ENCODE results near the gene IKZF1. TPM values are rescaled to one million over a fixed set of nuclear protein-coding genes. Genes with fewer than 3 reads are reported as not detected.

IKZF1 gene
- total RNA-seq, 1 experiment from 2014 or later, result 2.3 TPM

DNA sequence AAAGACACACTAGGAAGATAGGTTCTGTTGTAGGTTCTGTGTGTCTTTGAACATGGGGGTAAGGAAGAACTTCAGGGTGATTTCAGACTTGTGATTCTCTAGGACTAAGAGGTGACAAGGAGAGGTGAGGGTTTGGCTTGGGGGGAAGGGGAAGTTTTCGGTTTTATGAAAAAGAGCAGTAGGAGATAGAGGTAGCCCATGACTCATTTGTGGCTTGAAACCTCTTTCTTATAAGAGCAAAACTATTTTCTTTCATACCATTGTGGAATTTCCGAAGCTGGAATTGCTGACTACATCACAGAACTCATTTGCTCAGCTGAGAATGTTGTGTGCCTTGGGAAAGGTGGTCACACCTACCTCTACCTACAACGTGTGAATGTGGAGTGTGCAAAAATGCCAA is 39.6 kb upstream of the IKZF1 start (continued):
- TF ChIP-seq, protein P1, sequence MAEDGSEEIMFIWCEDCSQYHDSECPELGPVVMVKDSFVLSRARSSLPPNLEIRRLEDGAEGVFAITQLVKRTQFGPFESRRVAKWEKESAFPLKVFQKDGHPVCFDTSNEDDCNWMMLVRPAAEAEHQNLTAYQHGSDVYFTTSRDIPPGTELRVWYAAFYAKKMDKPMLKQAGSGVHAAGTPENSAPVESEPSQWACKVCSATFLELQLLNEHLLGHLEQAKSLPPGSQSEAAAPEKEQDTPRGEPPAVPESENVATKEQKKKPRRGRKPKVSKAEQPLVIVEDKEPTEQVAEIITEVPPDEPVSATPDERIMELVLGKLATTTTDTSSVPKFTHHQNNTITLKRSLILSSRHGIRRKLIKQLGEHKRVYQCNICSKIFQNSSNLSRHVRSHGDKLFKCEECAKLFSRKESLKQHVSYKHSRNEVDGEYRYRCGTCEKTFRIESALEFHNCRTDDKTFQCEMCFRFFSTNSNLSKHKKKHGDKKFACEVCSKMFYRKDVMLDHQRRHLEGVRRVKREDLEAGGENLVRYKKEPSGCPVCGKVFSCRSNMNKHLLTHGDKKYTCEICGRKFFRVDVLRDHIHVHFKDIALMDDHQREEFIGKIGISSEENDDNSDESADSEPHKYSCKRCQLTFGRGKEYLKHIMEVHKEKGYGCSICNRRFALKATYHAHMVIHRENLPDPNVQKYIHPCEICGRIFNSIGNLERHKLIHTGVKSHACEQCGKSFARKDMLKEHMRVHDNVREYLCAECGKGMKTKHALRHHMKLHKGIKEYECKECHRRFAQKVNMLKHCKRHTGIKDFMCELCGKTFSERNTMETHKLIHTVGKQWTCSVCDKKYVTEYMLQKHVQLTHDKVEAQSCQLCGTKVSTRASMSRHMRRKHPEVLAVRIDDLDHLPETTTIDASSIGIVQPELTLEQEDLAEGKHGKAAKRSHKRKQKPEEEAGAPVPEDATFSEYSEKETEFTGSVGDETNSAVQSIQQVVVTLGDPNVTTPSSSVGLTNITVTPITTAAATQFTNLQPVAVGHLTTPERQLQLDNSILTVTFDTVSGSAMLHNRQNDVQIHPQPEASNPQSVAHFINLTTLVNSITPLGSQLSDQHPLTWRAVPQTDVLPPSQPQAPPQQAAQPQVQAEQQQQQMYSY (CRISPR knock-in tag; IDR thresholded peaks at IDR 0.05), result no peak
- no peak for TF ChIP-seq NFATC4 (CRISPR knock-in tag; IDR thresholded peaks at IDR 0.05)
- no peak for TF ChIP-seq SMAD4 (CRISPR knock-in tag; IDR thresholded peaks at IDR 0.05)
- TF ChIP-seq IRF2 (CRISPR knock-in tag; IDR thresholded peaks at IDR 0.05; ENCODE audit: borderline replicate concordance, low read depth), result no peak
- no peak for TF ChIP-seq ZNF138 (CRISPR knock-in tag; conservative IDR thresholded peaks at IDR 0.05)
- no peak for TF ChIP-seq TCF7 (CRISPR knock-in tag; IDR thresholded peaks at IDR 0.05; ENCODE audit: low read depth)
- TF ChIP-seq ZNF423 (CRISPR knock-in tag; IDR thresholded peaks at IDR 0.05), result no peak
- TF ChIP-seq JAZF1 (CRISPR knock-in tag; IDR thresholded peaks at IDR 0.05), result no peak

DNA sequence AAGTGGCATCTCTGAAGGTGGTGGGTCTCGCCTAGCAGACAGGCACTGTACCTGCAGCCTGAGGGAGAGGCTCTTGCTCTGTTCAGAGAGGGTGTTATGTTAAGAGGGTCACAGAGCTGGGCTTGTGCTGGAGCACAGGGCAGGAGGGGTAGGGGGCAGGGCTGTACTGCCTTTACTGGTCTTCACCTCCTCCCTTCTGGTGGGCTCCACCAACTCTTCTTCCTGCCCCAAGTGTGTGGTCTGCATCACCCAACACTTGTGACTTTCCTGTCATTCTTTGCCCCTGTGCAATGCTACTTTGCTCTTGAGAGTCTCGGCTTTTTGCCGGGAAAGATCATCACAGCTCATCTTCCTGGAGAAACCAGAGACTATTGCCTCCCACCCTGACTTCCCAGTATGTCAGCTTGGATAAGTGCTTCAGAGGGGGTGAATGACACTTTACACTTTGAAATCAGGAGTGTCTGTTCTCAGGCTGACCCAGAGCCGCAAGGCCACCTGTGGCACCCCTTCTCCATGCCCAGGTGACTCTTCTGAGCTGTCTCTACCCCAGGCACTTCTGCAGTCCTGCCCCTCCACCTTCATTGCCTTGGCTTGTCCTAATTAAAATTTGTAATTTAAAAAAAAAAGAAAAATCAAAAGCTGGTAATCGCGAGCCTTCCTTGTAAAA is 38.4 kb upstream of the IKZF1 start:
- Mint-ChIP-seq H3K4me3 (no peak overlapping the region), H3K27me3 (ENCODE audit: low read depth) (peaks cover 2% of the 10 kb centered on the region), H3K36me3 (no peaks in the 10 kb centered on the region), H3K9me3 (peaks cover 5% of the 10 kb centered on the region), H3K4me1 (peaks cover 20% of the 10 kb centered on the region), H3K27ac (no peak overlapping the region)
- no peak for DNase-seq (ENCODE audit: low spot score)
- peak; percentile 34; the same call in 1 of the 2 replicates for ATAC-seq
- TF ChIP-seq RELA (CRISPR knock-in tag; IDR thresholded peaks at IDR 0.05; ENCODE audit: borderline replicate concordance) (no peak), ZNF138 (CRISPR knock-in tag; conservative IDR thresholded peaks at IDR 0.05) (no peak), ZNF396 (CRISPR knock-in tag; IDR thresholded peaks at IDR 0.05; ENCODE audit: borderline replicate concordance) (no peak), GTF2I (CRISPR knock-in tag; conservative IDR thresholded peaks at IDR 0.05) (no peak), TEAD1 (CRISPR knock-in tag; IDR thresholded peaks at IDR 0.05) (no peak)
- TF ChIP-seq, protein P2, sequence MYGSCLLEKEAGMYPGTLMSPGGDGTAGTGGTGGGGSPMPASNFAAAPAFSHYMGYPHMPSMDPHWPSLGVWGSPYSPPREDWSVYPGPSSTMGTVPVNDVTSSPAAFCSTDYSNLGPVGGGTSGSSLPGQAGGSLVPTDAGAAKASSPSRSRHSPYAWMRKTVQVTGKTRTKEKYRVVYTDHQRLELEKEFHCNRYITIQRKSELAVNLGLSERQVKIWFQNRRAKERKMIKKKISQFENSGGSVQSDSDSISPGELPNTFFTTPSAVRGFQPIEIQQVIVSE (CRISPR knock-in tag; IDR thresholded peaks at IDR 0.05; ENCODE audit: borderline replicate concordance), result no peak
- POLR2A ChIA-PET, result no interaction called here
- CTCF ChIA-PET, result no interaction called here

DNA sequence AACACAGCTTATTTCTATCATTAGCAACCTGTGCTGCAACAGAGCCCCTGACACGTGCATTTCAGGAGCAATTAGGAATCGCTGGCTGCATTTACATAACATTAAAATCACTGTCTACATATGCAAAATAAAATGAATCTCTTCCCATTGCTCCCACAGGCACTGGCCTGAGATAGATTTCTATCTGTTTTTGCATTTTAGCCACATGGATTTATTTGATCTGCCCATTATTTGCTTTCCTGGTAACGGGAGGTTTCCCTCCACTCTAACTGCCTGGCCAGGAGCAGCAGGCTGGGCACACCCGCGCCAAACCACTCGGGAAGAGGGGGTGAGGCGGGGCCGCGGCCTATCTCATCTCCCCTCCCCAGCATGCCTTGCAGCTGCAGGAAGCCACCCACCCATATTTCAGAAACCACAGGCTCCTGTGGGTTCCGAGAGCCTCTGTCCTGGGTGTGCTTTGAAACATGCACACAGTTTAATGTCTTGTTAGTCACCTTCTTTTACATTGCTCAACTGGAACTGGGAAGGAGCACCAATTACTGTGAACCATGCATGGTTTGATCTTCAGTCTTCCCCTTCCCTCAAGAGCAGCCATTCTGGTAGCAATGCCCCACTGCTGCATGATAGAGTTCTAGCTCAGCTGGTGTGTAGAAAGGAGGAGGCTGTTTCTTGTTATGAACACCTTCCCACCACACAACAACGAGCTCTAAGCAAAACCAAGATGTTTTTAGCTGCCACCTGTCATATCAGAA is 37.7 kb upstream of the IKZF1 start:
- Mint-ChIP-seq H3K27ac (no peak overlapping the region), H3K27me3 (ENCODE audit: low read depth) (peaks cover 2% of the 10 kb centered on the region), H3K9me3 (peaks cover 5% of the 10 kb centered on the region), H3K4me3 (no peak overlapping the region), H3K36me3 (no peaks in the 10 kb centered on the region), H3K4me1 (peaks cover 20% of the 10 kb centered on the region)
- POLR2A ChIA-PET, result no interaction called here
- no peak for DNase-seq (ENCODE audit: low spot score)
- peak; percentile 30; the same call in 1 of the 2 replicates for ATAC-seq
- no peak for TF ChIP-seq NR3C1 (CRISPR knock-in tag; conservative IDR thresholded peaks at IDR 0.05; ENCODE audit: low read depth)
- TF ChIP-seq, protein P3, sequence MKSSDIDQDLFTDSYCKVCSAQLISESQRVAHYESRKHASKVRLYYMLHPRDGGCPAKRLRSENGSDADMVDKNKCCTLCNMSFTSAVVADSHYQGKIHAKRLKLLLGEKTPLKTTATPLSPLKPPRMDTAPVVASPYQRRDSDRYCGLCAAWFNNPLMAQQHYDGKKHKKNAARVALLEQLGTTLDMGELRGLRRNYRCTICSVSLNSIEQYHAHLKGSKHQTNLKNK (CRISPR knock-in tag; IDR thresholded peaks at IDR 0.05), result no peak
- TF ChIP-seq ZNF121 (CRISPR knock-in tag; IDR thresholded peaks at IDR 0.05), result no peak
- no peak for TF ChIP-seq ZNF423 (CRISPR knock-in tag; IDR thresholded peaks at IDR 0.05)
- no peak for TF ChIP-seq NR2C2 (CRISPR knock-in tag; IDR thresholded peaks at IDR 0.05)
- TF ChIP-seq, protein P4, sequence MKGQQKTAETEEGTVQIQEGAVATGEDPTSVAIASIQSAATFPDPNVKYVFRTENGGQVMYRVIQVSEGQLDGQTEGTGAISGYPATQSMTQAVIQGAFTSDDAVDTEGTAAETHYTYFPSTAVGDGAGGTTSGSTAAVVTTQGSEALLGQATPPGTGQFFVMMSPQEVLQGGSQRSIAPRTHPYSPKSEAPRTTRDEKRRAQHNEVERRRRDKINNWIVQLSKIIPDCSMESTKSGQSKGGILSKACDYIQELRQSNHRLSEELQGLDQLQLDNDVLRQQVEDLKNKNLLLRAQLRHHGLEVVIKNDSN (CRISPR knock-in tag; IDR thresholded peaks at IDR 0.05), result no peak
- CTCF ChIA-PET, result interaction anchor here (0.9 kb wide), 1 partner anchor 61 kb away, joined by 3 read pairs; no protein-coding TSS in a partner anchor

Data from WTC11 (cell line).